NOMO-1 treated with DMSO at 0.1 percent for 48 hours (cell line): ENCODE data around the gene DOK4.
"Not testable (repeated sequence)": the region's sequence is repeated elsewhere in the genome, so short reads cannot be mapped to it uniquely, and the experiment has no call there.

Experiments
- DNase-seq: peaks from one replicate; lab custom pipeline; 2025; ENCODE audit not compliant: unreplicated experiment; lab: John Stamatoyannopoulos, UW

Gene DOK4

GRCh38 chr16:57447186-57447962, 38.9 kb downstream of the DOK4 start, which contains the start of the genes CIAPIN1 and COQ9:
TSS of gene CIAPIN1 (minus strand) at chr16:57447385. CDS start at chr16:57440928, 6,457 bp downstream.
TSS of gene COQ9 (plus strand) at chr16:57447479. CDS start at chr16:57447506, 27 bp downstream.
- peak; percentile 88 for DNase-seq

- peak; percentile 26 for DNase-seq
Measured at GRCh38 chr16:57446531-57447185, 39.6 kb downstream of the DOK4 start.

GRCh38 chr16:57445510-57445909, 40.8 kb downstream of the DOK4 start:
- no peak for DNase-seq

- DNase-seq: no peak
Measured at GRCh38 chr16:57444711-57445110, 41.6 kb downstream of the DOK4 start.

GRCh38 chr16:57440551-57440950, 45.7 kb downstream of the DOK4 start:
- not testable (repeated sequence) for DNase-seq

GRCh38 chr16:57439947-57440346, 46.3 kb downstream of the DOK4 start:
- not testable (repeated sequence) for DNase-seq

- no peak for DNase-seq
Measured at GRCh38 chr16:57435838-57436237, 50.5 kb downstream of the DOK4 start.

- no peak for DNase-seq
Measured at GRCh38 chr16:57434003-57434402, 52.3 kb downstream of the DOK4 start.

GRCh38 chr16:57432989-57433388, 53.3 kb downstream of the DOK4 start:
- DNase-seq: no peak

- no peak for DNase-seq
Measured at GRCh38 chr16:57432505-57432904, 53.8 kb downstream of the DOK4 start.

- no peak for DNase-seq
Measured at GRCh38 chr16:57430955-57431354, 55.3 kb downstream of the DOK4 start.

- DNase-seq: no peak
Measured at GRCh38 chr16:57427824-57428223, 58.5 kb downstream of the DOK4 start.

GRCh38 chr16:57427307-57427706, 59.0 kb downstream of the DOK4 start:
- no peak for DNase-seq

- no peak for DNase-seq
Measured at GRCh38 chr16:57426356-57426755, 59.9 kb downstream of the DOK4 start.

GRCh38 chr16:57424583-57424982, 61.7 kb downstream of the DOK4 start:
- DNase-seq: no peak

- DNase-seq: no peak
Measured at GRCh38 chr16:57423152-57423551, 63.1 kb downstream of the DOK4 start.

GRCh38 chr16:57422026-57422944, 64.0 kb downstream of the DOK4 start:
- DNase-seq: peak; percentile 42
